DND-41 (cell line): ENCODE results near the gene ITPR3.
A peak's percentile ranks its signal among the peaks of the same experiment; 100 is the strongest.

Experiments
- ATAC-seq: fragments of 200-7000 bp; cut with Tn5 transposase; 3 replicates; pipeline ENCODE4 v1.9.1; 2021; ENCODE audit warnings: low read depth; ENCODE audit not compliant: insufficient read depth
- DNase-seq: peaks from one replicate; pipeline ENCODE4 v3.0.0-alpha.2; 2020
- H2AFZ ChIP-seq: 2 replicates; pipeline ENCODE4 v1.6.0; 2012; ENCODE audit warnings: low read depth, low read length
- H3K27ac ChIP-seq: 2 replicates; pipeline ENCODE4 v1.5.1; 2012; ENCODE audit warnings: low read length, inconsistent platforms
- H3K27me3 ChIP-seq: fragments of 200-600 bp; sonication (generic); 2 replicates; pipeline ENCODE4 v1.6.0; 2012; ENCODE audit warnings: low read length, mild to moderate bottlenecking, inconsistent platforms; ENCODE audit not compliant: insufficient read depth, poor library complexity
- H3K36me3 ChIP-seq: 2 replicates; pipeline ENCODE4 v1.5.1; 2012; ENCODE audit warnings: low read length, inconsistent platforms; ENCODE audit not compliant: insufficient read depth
- H3K4me1 ChIP-seq: 2 replicates; pipeline ENCODE4 v1.5.1; 2012; ENCODE audit warnings: mild to moderate bottlenecking, low read length; ENCODE audit not compliant: insufficient read depth
- H3K4me2 ChIP-seq: 2 replicates; pipeline ENCODE4 v1.6.0; 2012; ENCODE audit warnings: mild to moderate bottlenecking, moderate library complexity, low read length, inconsistent platforms; ENCODE audit not compliant: insufficient read depth
- H3K4me3 ChIP-seq, 2 experiments: fragments of 200-600 bp in 1 of 2; shearing (Covaris generic) in 1 of 2; 2 replicates each; pipeline ENCODE4 v1.5.1; 2012 to 2016; ENCODE audit warnings: inconsistent platforms in 2 of 2, low read length in 2 of 2, mild to moderate bottlenecking in 2 of 2, low read depth in 1 of 2, moderate library complexity in 1 of 2
- H3K79me2 ChIP-seq: 2 replicates; pipeline ENCODE4 v1.6.0; 2012; ENCODE audit warnings: low read length, inconsistent platforms; ENCODE audit not compliant: insufficient read depth
- H3K9ac ChIP-seq: 2 replicates; pipeline ENCODE4 v1.6.0; 2012; ENCODE audit warnings: low read depth, mild to moderate bottlenecking, inconsistent platforms, low read length, moderate library complexity
- H3K9me3 ChIP-seq: 2 replicates; pipeline ENCODE4 v1.5.1; 2012; ENCODE audit warnings: low read length, moderate library complexity, mild to moderate bottlenecking, inconsistent platforms; ENCODE audit not compliant: insufficient read depth, severe bottlenecking
- H4K20me1 ChIP-seq: 2 replicates; pipeline ENCODE4 v1.6.0; 2012; ENCODE audit warnings: low read length; ENCODE audit not compliant: insufficient read depth
- EZH2 ChIP-seq: IDR thresholded peaks from 3 replicates; pipeline ENCODE4 v1.6.1; 2012; ENCODE audit warnings: borderline replicate concordance, low read depth, mild to moderate bottlenecking, moderate library complexity, low read length, inconsistent platforms; ENCODE audit not compliant: severe bottlenecking
- TF ChIP-seq, protein P1 (sequence below): IDR thresholded peaks from 2 replicates; pipeline ENCODE4 v1.5.1; 2012; ENCODE audit warnings: borderline replicate concordance, low read length, moderate library complexity, mild to moderate bottlenecking; ENCODE audit not compliant: poor library complexity, severe bottlenecking; ENCODE audit errors: extremely low read depth

The ITPR3 gene

DNA sequence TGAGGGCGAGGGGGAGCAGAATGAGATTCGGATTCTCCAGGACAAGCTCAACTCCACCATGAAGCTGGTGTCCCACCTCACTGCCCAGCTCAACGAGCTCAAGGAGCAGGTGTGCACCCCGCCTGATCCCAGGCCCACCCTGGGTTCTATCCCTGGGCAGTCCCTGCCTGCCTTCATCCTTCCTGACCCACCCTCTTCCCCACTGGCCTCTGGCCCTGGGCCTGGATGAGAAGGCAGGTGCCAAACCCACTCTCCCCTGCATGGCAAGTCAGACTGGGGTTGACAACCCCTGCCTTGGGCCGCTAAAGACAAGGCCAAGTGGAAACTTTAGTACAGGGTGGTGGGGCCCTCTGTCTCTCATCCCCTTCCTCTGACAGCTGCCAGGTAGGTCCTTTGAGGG is 73.9 kb downstream of the ITPR3 start:
- DNase-seq (no peak), ATAC-seq (no peak; the same call in 2 of the 3 replicates)
- peaks cover 98% of the 10 kb centered on the region for H3K36me3 ChIP-seq
- H3K79me2 ChIP-seq = no peaks in the 10 kb centered on the region
- H4K20me1 ChIP-seq = peaks cover 23% of the 10 kb centered on the region
- TF ChIP-seq, protein P1, sequence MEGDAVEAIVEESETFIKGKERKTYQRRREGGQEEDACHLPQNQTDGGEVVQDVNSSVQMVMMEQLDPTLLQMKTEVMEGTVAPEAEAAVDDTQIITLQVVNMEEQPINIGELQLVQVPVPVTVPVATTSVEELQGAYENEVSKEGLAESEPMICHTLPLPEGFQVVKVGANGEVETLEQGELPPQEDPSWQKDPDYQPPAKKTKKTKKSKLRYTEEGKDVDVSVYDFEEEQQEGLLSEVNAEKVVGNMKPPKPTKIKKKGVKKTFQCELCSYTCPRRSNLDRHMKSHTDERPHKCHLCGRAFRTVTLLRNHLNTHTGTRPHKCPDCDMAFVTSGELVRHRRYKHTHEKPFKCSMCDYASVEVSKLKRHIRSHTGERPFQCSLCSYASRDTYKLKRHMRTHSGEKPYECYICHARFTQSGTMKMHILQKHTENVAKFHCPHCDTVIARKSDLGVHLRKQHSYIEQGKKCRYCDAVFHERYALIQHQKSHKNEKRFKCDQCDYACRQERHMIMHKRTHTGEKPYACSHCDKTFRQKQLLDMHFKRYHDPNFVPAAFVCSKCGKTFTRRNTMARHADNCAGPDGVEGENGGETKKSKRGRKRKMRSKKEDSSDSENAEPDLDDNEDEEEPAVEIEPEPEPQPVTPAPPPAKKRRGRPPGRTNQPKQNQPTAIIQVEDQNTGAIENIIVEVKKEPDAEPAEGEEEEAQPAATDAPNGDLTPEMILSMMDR = no peak
- TF ChIP-seq EZH2 = no peak
- no peaks in the 10 kb centered on the region for H3K27me3 ChIP-seq
- H3K4me3 ChIP-seq = no peak overlapping the region
- H3K4me1 ChIP-seq = no peaks in the 10 kb centered on the region
- no peak overlapping the region for H3K9ac ChIP-seq
- no peak overlapping the region for H3K4me2 ChIP-seq
- H3K9me3 ChIP-seq = no peaks in the 10 kb centered on the region
- no peak overlapping the region for H3K27ac ChIP-seq
- no peak overlapping the region for H2AFZ ChIP-seq

DNA sequence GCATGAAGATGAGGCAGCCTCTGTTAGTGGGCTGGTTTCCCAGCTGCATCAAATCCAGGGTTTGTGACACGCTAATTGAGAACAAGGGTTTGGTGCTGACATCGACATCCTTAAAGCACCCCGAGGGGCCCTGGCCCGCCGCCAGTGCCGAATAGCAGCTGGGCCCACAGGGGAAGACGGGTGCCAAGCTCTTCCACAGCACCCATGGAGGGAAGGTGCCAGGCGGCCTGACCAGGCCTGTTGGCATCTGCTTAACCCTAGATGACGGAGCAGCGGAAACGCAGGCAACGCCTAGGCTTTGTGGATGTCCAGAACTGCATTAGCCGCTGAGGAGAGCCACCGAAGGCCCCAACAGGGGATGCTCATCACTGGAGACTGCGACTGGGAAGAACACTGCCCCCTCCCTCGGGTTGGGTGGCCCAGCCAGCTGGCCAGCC is 74.3 kb downstream of the ITPR3 start:
- Histone ChIP-seq H3K4me1 (no peaks in the 10 kb centered on the region), H3K36me3 (peaks cover 98% of the 10 kb centered on the region), H3K9ac (no peak overlapping the region), H3K27ac (no peak overlapping the region), H4K20me1 (peaks cover 23% of the 10 kb centered on the region), H3K4me3 (no peak overlapping the region), H3K27me3 (no peaks in the 10 kb centered on the region), H2AFZ (no peak overlapping the region), H3K4me2 (no peak overlapping the region), H3K9me3 (no peaks in the 10 kb centered on the region), H3K79me2 (no peaks in the 10 kb centered on the region)
- DNase-seq = no peak
- ATAC-seq = no peak
- no peak for TF ChIP-seq EZH2
- TF ChIP-seq, protein P1 = no peak

GRCh38 chr6:33696076-33696475 is 75.0 kb downstream of the ITPR3 start:
- DNase-seq (no peak), ATAC-seq (no peak)
- TF ChIP-seq, protein P1 = no peak
- TF ChIP-seq EZH2 = no peak
- Histone ChIP-seq H3K36me3 (peaks cover 98% of the 10 kb centered on the region), H3K79me2 (no peaks in the 10 kb centered on the region), H3K27me3 (no peaks in the 10 kb centered on the region), H3K4me3 (no peak overlapping the region), H3K9me3 (no peaks in the 10 kb centered on the region), H4K20me1 (peaks cover 23% of the 10 kb centered on the region), H2AFZ (no peak overlapping the region), H3K27ac (0 out of 2 replicates have a peak overlapping the region, but pooled peaks have one; percentile 15), H3K9ac (no peak overlapping the region), H3K4me2 (no peak overlapping the region), H3K4me1 (no peaks in the 10 kb centered on the region)
